ENCODE data around the gene RING1.
"Not testable (repeated sequence)": the region's sequence is repeated elsewhere in the genome, so short reads cannot be mapped to it uniquely, and the experiment has no call there.

The RING1 gene

GRCh38 chr6:33206027-33206863 lies 2.1 kb upstream of the RING1 start:
- no peak for DNase-seq (ENCODE audit: low read depth in 2 of 2)

DNA sequence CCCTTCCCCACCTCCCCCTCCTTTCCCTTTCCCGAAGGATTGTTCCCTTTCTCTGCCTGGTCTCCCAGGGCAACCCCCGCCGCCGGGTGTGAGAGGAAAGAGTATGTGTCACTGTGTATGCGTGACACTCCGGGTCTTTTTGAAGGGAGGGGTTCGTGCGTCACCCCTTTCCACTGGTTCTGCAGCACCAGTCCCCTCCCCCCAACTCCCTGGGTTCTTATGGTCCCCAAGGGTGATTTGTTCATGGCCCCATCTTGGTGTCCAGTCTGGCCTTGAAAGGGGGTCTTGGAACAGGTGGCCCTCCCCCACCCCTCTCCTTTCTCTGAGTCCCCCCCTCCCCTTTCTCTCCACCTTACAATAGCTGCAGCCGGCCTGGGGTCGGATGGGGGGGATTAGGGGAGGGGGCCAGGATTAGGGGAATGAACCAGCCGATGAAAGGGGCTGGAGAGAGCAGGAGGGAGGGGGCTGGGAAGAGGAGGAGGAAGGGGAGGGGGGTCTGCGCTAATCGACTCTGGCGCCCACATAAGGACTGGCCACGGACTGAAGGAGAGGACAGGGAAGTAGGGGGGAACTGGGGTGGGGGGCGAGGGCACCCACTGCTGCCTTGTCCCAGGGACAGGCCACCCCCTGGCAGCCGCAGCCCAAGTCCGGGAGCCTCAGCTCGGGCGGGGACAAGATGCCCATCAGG lies 1.3 kb upstream of the RING1 start:
- no peak for DNase-seq (ENCODE audit: low read depth in 2 of 2)

DNA sequence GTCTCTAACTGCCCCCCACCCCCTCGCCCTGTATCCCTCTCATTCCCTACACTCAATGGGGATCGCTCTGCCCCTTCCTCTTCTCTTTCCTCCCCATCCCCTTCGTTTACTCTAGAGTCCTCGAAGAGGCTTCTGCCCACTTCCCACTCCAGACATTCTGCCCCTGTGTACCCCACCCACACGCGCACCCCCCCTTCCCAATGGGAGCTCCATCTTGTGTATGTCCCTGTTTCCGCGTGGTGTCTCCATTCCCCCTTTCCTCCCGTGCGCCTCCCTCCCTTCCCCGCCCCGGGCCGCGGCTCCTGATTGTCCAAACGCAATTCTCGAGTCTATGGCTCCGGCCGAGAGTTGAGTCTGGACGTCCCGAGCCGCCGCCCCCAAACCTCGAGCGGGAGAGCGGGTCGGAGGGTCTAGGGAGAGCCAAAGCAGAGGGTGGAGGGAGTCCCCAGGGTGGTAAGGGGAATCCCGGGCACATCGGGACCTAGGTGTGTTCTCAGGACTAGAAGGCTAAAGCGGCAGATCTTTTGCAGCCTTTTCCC lies 679 bp upstream of the RING1 start:
- DNase-seq (ENCODE audit: low read depth in 2 of 2), result no peak

GRCh38 chr6:33209856-33210255 lies 1.6 kb downstream of the RING1 start:
- DNase-seq (ENCODE audit: low read depth in 2 of 2), result no peak

GRCh38 chr6:33211136-33211535 lies 2.8 kb downstream of the RING1 start:
- no peak for DNase-seq (ENCODE audit: low read depth in 2 of 2)

- no peak for DNase-seq (ENCODE audit: low read depth in 2 of 2)
These were observed 3.5 kb downstream of the RING1 start for GRCh38 chr6:33211666-33212422.

GRCh38 chr6:33212857-33213165 lies 4.5 kb downstream of the RING1 start:
- no peak for DNase-seq (ENCODE audit: low read depth in 2 of 2)

DNA sequence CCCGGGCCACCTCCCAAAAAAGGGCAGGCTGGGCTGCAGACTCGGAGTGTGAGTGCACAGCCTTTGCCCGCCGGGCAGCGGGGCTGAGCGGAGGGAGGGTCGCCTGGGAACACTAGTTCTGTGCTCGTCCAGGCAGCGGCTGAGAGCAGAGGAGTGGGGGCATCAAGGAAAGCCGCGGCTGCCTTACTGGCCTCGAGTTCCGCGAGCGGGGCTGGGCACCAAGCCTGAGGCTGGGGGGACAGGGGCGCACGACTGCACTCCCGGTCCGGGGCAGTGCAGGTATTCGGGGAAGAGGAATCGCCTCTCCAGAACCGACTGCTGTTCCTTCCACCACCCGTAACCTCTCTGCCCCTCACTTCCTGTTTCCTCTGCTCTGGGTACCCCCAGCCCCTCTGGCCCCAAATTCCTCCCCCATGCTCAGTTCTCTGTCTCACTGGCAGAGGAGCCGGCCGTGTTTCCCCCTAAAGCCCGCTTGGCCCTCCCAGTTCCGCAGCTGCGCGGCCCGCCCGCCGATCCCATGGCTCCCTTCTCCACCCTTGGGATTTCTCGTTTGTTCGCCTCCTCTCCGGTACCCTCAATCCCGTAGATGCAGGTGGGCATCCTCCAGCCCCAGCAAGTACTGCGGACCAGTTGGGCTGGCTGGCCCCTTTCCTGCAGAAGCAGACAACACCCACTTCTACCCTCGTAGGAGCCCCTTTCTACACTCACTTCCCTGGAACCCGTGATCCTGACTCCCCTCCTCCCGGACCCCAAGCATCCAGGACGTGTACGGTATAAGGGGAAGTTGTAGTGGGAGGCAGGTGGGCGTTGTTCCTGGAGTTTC lies 5.1 kb downstream of the RING1 start:
- DNase-seq (ENCODE audit: low read depth in 2 of 2), result no peak

GRCh38 chr6:33213989-33214335 lies 5.7 kb downstream of the RING1 start:
- no peak for DNase-seq (ENCODE audit: low read depth in 2 of 2)

GRCh38 chr6:33215271-33216116 lies 7.2 kb downstream of the RING1 start:
- no peak for DNase-seq (ENCODE audit: low read depth in 2 of 2)

GRCh38 chr6:33216117-33216649 lies 7.9 kb downstream of the RING1 start:
- no peak for DNase-seq (ENCODE audit: low read depth in 2 of 2)

DNA sequence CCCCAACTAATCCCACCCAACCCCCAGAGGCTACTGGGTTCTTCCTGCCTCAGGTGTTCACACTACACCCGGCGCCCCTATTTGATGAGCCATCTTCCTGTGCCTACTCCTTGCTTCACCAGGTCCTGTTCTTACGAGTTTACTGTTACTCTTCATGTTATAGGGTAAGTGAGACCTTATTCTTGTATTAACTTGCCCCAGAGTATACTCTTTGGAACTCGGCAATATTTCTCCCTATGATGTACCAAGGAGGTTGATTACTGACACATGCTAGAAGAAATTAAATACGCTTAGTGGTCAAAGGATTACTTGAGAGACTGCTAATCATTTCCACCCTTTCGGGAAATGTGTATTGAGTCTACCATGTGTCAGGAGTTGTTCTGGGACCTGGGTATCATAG lies 8.9 kb downstream of the RING1 start:
- DNase-seq (ENCODE audit: low read depth in 2 of 2), result no peak

DNA sequence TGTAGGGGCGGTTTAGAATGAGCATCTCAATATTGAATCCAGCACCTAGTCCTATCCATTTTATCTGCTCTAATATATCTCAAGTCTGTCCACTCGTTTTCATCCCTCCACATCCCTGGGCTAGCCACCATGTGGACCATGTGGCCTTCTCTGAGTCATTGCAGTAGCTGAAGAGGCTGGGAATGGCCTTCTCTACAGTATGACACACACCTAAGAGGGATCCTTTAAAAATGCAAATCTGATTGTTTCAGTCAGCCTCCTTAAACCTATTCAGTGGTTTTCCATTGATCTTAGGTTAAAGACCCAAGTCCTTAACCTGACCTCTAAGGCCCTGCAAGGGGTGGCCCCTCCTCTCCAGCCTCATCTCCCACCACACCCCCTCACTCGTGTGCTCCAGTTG lies 9.4 kb downstream of the RING1 start:
- no peak for DNase-seq (ENCODE audit: low read depth in 2 of 2)

GRCh38 chr6:33226503-33227120 lies 18.3 kb downstream of the RING1 start:
- not testable (repeated sequence) for DNase-seq (ENCODE audit: low read depth in 2 of 2)

- DNase-seq (ENCODE audit: low read depth in 2 of 2), result no peak
These were observed 26.9 kb downstream of the RING1 start for GRCh38 chr6:33235221-33235634.

GRCh38 chr6:33236328-33236727 lies 28.0 kb downstream of the RING1 start:
- DNase-seq (ENCODE audit: low read depth in 2 of 2), result no peak

- DNase-seq (ENCODE audit: low read depth in 2 of 2), result no peak
These were observed 28.6 kb downstream of the RING1 start for GRCh38 chr6:33236852-33237251.

DNA sequence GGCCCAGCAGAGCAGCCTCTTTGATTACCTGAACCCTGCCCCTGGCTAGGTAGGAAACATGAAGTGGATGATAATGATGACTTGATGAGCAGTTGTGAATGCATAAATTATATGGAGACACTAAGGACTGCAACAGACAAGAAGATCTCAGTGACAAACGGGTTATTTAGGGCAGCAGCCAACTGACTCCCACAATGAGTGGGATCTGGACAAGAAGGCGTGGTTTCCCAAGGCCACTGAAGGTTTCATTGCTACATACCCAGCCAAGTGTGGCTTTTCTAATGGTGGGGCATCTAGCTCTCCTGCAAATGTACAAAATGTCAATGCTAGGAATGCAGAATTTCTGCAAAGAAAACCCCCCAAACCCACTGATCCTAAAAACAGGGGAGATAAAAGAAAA lies 29.4 kb downstream of the RING1 start:
- DNase-seq (ENCODE audit: low read depth in 2 of 2), result no peak

DNA sequence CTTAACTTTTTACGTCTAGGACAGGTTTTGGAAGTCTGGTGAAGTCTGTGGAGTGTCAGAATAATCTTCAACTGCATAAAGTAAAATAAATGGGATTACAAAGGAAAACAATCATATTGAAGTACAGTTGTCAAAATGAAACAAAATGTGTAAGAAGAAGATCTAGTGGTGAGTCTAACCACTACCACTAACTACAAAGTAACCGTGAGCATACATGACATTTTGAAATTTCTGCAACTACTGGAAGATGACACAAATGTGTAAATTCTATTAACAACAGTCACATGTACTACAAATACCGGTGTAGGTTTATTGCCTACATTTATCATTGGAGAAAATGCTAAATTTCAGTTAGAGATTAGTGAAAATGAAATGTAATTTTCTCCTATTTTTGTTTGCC lies 33.7 kb downstream of the RING1 start:
- no peak for DNase-seq (ENCODE audit: low read depth in 2 of 2)

DNA sequence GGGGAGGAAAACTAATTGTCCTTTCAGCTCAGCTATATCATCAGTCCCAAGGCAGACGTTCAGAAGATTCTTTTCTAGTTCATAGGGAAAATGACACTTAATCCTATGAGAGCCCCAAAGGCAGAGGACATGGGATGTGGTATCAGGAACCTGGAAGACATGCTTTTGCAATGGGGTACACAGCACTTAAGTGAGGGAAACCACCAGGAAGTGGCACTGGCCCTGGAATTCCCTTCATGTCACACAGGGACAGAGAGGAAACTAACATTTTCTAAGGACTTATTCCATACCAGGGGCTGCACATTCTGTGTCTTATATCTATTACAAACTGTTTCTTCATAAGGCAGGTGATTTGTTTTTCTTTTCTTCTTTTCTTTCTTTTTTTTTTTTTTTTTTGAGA lies 35.2 kb downstream of the RING1 start:
- DNase-seq (ENCODE audit: low read depth in 2 of 2), result no peak
